GM23248 (cell line): ENCODE results near the gene TTC3. TPM values are rescaled to one million over a fixed set of nuclear protein-coding genes. Genes with fewer than 3 reads are reported as not detected.

ENCODE experiments used
- DNase-seq: peaks from one replicate; pipeline ENCODE4 v3.0.0-alpha.2; 2015
- H2AFZ ChIP-seq: fragments of 200-600 bp; sonication (generic); 2 replicates; pipeline ENCODE4 v1.6.1; 2016; ENCODE audit warnings: antibody characterized with exemption
- H3F3A ChIP-seq: fragments of 200-600 bp; sonication (generic); 2 replicates; pipeline ENCODE4 v1.6.1; 2016; ENCODE audit warnings: mild to moderate bottlenecking, antibody characterized with exemption, mixed run types; ENCODE audit not compliant: insufficient read depth
- H3K27ac ChIP-seq: fragments of 200-600 bp; sonication (generic); 2 replicates; pipeline ENCODE4 v1.5.1; 2016; ENCODE audit warnings: mild to moderate bottlenecking
- H3K27me3 ChIP-seq: fragments of 200-600 bp; sonication (generic); replicated peaks from 2 replicates; pipeline ENCODE4 v1.6.1; 2016; ENCODE audit warnings: mild to moderate bottlenecking; ENCODE audit not compliant: insufficient read depth
- H3K36me3 ChIP-seq: fragments of 200-600 bp; sonication (generic); 2 replicates; pipeline ENCODE4 v1.6.1; 2016; ENCODE audit warnings: low read depth, mild to moderate bottlenecking
- H3K4me1 ChIP-seq: fragments of 200-600 bp; sonication (generic); 2 replicates; pipeline ENCODE4 v1.6.1; 2016; ENCODE audit warnings: mild to moderate bottlenecking; ENCODE audit not compliant: insufficient read depth
- H3K4me2 ChIP-seq: fragments of 200-600 bp; sonication (generic); one replicate; pipeline ENCODE4 v1.6.1; 2016; ENCODE audit warnings: mild to moderate bottlenecking; ENCODE audit not compliant: unreplicated experiment
- H3K4me3 ChIP-seq: fragments of 200-600 bp; sonication (generic); 2 replicates; pipeline ENCODE4 v1.5.1; 2016; ENCODE audit warnings: mild to moderate bottlenecking
- H3K79me2 ChIP-seq: fragments of 200-600 bp; sonication (generic); 2 replicates; pipeline ENCODE4 v1.6.1; 2016; ENCODE audit warnings: mild to moderate bottlenecking; ENCODE audit not compliant: insufficient read depth
- H3K9ac ChIP-seq: fragments of 200-600 bp; sonication (generic); 2 replicates; pipeline ENCODE4 v1.6.1; 2016; ENCODE audit warnings: mild to moderate bottlenecking
- H3K9me2 ChIP-seq: fragments of 200-600 bp; sonication (generic); 2 replicates; pipeline ENCODE4 v1.6.1; 2016; ENCODE audit warnings: mixed run types, mild to moderate bottlenecking, moderate library complexity; ENCODE audit not compliant: insufficient read depth
- H3K9me3 ChIP-seq: fragments of 200-600 bp; sonication (generic); one replicate; pipeline ENCODE4 v1.6.1; 2017; ENCODE audit warnings: low read depth
- H4K20me1 ChIP-seq: fragments of 200-600 bp; sonication (generic); 2 replicates; pipeline ENCODE4 v1.6.0; 2016; ENCODE audit not compliant: insufficient read depth
- EZH2 ChIP-seq: fragments of 200-600 bp; sonication (generic); IDR thresholded peaks from 2 replicates; pipeline ENCODE4 v1.6.1; 2018; ENCODE audit warnings: antibody characterized with exemption, mild to moderate bottlenecking; ENCODE audit not compliant: insufficient read depth, poor library complexity, severe bottlenecking
- EZH2phosphoT487 ChIP-seq: fragments of 200-600 bp; sonication (generic); IDR thresholded peaks from 2 replicates; pipeline ENCODE4 v1.6.1; 2018; ENCODE audit warnings: antibody characterized with exemption, moderate library complexity, mild to moderate bottlenecking, low read depth; ENCODE audit not compliant: insufficient read depth
- WGBS, 2 experiments: methylation state at CpG; one replicate each; pipeline ENCODE4 v1.1.6; 2015 to 2017; ENCODE audit warnings: low lambda C conversion rate in 2 of 2, low coverage in 1 of 2; ENCODE audit errors: missing lambda C conversion rate in 2 of 2; 5-methylcytosine and 5-hydroxymethylcytosine counted together
- in situ Hi-C: fragments of 300-500 bp; cut with MboI; formaldehyde crosslinking; loops from 2 replicates; pipeline ENCODE4 v1.15.0; 2020
- polyA plus RNA-seq: library from polyadenylated mRNA; unstranded; fragments of >200 nt; fragmentation: Nextera tagmentation; extraction: Ambion mirVana; gene quantifications from 2 replicates; pipeline ENCODE4 v1.2.1, GENCODE V29; 2016
- total RNA-seq: library from RNA; depleted of rRNA; stranded (reverse); fragments of >200 nt; shearing (Covaris generic); gene quantifications from 2 replicates; pipeline ENCODE4 v1.2.3, GENCODE V29; 2014

The TTC3 gene
- total and polyA plus RNA-seq, 2 experiments from 2014 or later = 204 to 216 TPM

GRCh38 chr21:37079211-37079824, 6.3 kb downstream of the TTC3 start:
- H3F3A ChIP-seq = peaks cover 7% of the 10 kb centered on the region; the same call in 1 of the 2 replicates
- H2AFZ ChIP-seq = no peak overlapping the region
- H3K9ac ChIP-seq = no peak overlapping the region
- H3K79me2 ChIP-seq = peaks cover 100% of the 10 kb centered on the region
- H3K27me3 ChIP-seq = no peaks in the 10 kb centered on the region
- H3K9me2 ChIP-seq = no peaks in the 10 kb centered on the region
- H3K36me3 ChIP-seq = no peaks in the 10 kb centered on the region
- 97 to 98% methylated on average over 6 of the region's 6 CpGs for WGBS, 2 experiments
- no peak overlapping the region for H3K4me3 ChIP-seq
- peak; percentile 24 for DNase-seq
- in situ Hi-C loops = no loop called here
- H3K27ac ChIP-seq = no peak overlapping the region
- no peaks in the 10 kb centered on the region for H3K9me3 ChIP-seq
- H3K4me1 ChIP-seq = peaks cover 11% of the 10 kb centered on the region; the same call in 1 of the 2 replicates
- no peak overlapping the region for H3K4me2 ChIP-seq
- peaks cover 17% of the 10 kb centered on the region; the same call in 1 of the 2 replicates for H4K20me1 ChIP-seq
- TF ChIP-seq EZH2phosphoT487 = no peak

- TF ChIP-seq EZH2 (no peak), EZH2phosphoT487 (no peak)
- peaks cover 100% of the 10 kb centered on the region for H3K79me2 ChIP-seq
Observed at GRCh38 chr21:37082375-37082774, 9.3 kb downstream of the TTC3 start.

GRCh38 chr21:37082856-37083528, 9.9 kb downstream of the TTC3 start:
- Histone ChIP-seq H3K27me3 (no peaks in the 10 kb centered on the region), H3K36me3 (no peaks in the 10 kb centered on the region), H3K79me2 (peaks cover 100% of the 10 kb centered on the region), H3K9ac (no peak overlapping the region), H3K27ac (no peak overlapping the region), H3F3A (peaks cover 12% of the 10 kb centered on the region; the same call in 1 of the 2 replicates), H3K9me3 (no peaks in the 10 kb centered on the region), H4K20me1 (peaks cover 39% of the 10 kb centered on the region; the same call in 1 of the 2 replicates), H3K4me1 (peaks cover 7% of the 10 kb centered on the region; the same call in 1 of the 2 replicates), H3K4me3 (no peak overlapping the region), H3K4me2 (no peak overlapping the region), H2AFZ (no peak overlapping the region), H3K9me2 (no peaks in the 10 kb centered on the region)
- TF ChIP-seq EZH2 = no peak
- no peak for TF ChIP-seq EZH2phosphoT487
- no peak for DNase-seq
- in situ Hi-C loops = loop anchor here (10.0 kb wide), 1 partner anchor 108 kb away; no protein-coding TSS in a partner anchor

More at GRCh38 chr21:37082375-37082774, 9.3 kb downstream of the TTC3 start:
- Histone ChIP-seq H3F3A (peaks cover 8% of the 10 kb centered on the region; the same call in 1 of the 2 replicates), H3K9ac (no peak overlapping the region), H2AFZ (no peak overlapping the region), H3K9me3 (no peaks in the 10 kb centered on the region), H3K27ac (no peak overlapping the region), H3K4me1 (peaks cover 5% of the 10 kb centered on the region; the same call in 1 of the 2 replicates), H3K4me3 (no peak overlapping the region), H3K36me3 (no peaks in the 10 kb centered on the region), H3K9me2 (no peaks in the 10 kb centered on the region), H4K20me1 (peaks cover 40% of the 10 kb centered on the region; the same call in 1 of the 2 replicates), H3K27me3 (no peaks in the 10 kb centered on the region), H3K4me2 (no peak overlapping the region)
- no peak for DNase-seq
- 95 to 97% methylated on average over 1 of the region's 1 CpG for WGBS, 2 experiments
- in situ Hi-C loops = loop anchor here (10.0 kb wide), 1 partner anchor 108 kb away; no protein-coding TSS in a partner anchor

- Histone ChIP-seq H2AFZ (no peak overlapping the region), H3K9ac (no peak overlapping the region), H3K36me3 (0 out of 2 replicates have a peak, but pooled peaks cover 10% of the 10 kb centered on the region), H3K4me3 (no peak overlapping the region), H3K4me1 (peaks cover 10% of the 10 kb centered on the region), H4K20me1 (peaks cover 36% of the 10 kb centered on the region; the same call in 1 of the 2 replicates), H3K9me3 (no peaks in the 10 kb centered on the region), H3K27ac (no peak overlapping the region), H3F3A (peaks cover 10% of the 10 kb centered on the region; the same call in 1 of the 2 replicates), H3K79me2 (peaks cover 100% of the 10 kb centered on the region), H3K9me2 (no peaks in the 10 kb centered on the region), H3K4me2 (no peak overlapping the region), H3K27me3 (no peaks in the 10 kb centered on the region)
- no peak for DNase-seq
- 84 to 85% methylated on average over 3 of the region's 3 CpGs for WGBS, 2 experiments
- in situ Hi-C loops = loop anchor here (10.0 kb wide), 1 partner anchor 111 kb away; no protein-coding TSS in a partner anchor
- TF ChIP-seq EZH2phosphoT487 (no peak), EZH2 (no peak)
Observed at GRCh38 chr21:37085726-37086125, 12.7 kb downstream of the TTC3 start.
